GM19452 (cell line): Measurements from ENCODE around the gene ORC3.
A peak's percentile ranks its signal among the peaks of the same experiment; 100 is the strongest.
"Not testable (repeated sequence)": the region's sequence is repeated elsewhere in the genome, so short reads cannot be mapped to it uniquely, and the experiment has no call there.

Source experiments
- ATAC-seq: cut with Tn5 transposase; IDR thresholded peaks from one replicate; pipeline ENCODE4 v1.9.1; 2021; ENCODE audit not compliant: unreplicated experiment

ORC3 gene

DNA sequence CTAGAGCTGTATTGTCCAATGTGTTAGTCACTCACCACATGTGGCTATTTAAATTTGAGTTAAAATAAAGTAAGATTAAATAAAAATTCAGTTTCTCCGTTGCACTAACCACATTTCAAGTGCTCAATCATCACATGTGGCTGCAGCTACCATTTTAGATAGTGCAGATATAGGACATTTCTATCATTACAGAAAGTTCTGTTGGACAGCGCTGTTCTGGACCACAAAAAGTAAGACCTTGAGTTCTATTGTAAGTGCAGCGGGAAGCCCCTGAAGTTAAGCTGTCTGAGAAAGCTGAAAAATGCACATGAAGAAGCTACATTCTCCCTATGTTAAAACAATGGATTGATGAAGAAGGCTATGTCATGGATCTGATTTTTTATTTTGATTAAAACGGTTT is 1.1 kb downstream of the ORC3 start:
- no peak for ATAC-seq

DNA sequence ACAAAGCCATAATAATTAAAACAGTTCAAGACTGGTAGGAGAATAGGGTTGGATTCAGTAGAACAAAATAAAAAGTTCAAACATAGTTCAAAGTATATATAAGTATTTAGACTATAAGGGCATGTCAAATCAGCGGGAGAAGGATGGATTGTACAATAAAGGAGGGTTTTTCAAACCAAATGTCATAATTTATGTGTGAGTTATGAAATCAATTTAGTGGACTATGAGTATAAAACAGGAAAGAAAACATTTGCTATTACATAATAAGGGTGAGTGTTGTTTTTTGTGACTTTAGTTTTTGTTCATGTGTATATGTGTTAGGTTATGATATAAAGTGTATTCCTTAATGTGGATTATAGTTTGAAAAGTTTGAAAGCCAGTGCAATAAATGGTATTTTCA is 10.6 kb downstream of the ORC3 start:
- no peak for ATAC-seq

DNA sequence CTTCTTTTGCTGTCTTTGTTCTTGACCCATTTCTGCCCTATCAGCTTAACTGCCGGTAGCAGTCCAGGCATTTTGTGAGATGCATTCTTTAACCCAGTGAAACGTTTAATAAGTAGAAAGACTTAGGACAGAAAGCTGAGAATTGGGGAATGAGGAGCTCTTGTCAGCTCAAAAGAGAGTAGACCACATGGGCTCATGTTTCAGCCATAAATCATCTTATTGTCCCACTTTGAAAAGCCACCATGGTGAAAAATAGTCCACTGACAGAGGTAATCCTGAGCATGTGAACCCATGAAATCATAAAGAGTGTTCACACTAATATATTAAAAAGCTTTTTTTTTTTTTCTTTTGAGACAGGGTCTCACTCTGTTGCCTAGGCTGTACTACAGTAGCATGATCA is 16.3 kb downstream of the ORC3 start:
- no peak for ATAC-seq

DNA sequence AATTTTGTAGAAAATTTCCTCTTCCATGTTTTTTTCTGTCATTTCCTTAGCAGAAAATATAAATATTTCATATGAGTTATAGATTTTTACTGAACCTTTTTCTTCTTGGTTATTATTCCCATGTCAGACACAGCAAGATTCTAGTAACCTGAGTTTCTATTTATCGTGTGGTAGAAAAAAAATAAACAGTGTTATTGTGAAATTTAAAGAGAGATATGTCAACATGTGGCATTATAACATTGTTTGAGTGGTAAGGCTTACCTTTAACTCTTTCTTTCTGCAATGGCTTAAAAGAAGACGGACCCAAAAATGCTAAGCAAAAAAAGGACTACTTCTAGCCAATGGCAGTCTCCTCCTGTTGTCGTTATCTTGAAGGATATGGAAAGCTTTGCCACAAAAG is 18.9 kb downstream of the ORC3 start:
- no peak for ATAC-seq

DNA sequence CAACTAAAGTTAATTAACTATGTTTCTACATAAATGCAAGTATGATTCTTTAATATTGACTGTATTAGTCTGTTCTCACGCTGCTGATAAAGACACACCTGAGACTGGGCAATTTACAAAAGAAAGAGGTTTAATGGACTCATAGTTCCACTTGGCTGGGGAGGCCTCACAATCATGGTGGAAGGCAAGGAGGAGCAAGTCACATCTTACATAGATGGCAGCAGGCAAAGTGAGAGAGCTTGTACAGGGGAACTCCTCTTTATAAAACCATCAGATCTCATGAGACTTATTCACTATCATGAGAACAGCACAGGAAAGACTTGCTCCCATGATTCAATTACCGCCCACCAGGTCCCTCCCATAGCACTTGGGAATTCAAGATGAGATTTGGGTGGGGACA is 23.1 kb downstream of the ORC3 start:
- ATAC-seq, result not testable (repeated sequence)

DNA sequence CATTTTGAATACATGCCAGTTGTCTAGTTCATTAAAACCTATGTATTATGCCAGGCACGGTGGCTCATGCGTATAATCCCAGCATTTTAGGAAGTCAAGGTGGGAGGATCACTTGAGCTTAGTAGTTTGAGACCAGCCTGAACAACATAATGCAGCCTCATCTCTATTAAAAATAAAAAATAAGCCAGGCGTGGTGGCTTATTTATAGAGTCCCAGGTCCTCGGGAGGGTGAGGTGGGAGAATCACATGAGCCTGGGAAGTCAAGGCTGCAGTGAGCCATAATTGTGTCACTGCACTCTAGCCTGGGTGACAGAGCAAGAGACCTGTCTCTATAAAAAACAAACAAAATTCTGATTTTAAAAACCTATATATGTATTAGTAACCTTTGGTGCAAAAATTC is 27.5 kb downstream of the ORC3 start:
- ATAC-seq, result no peak

DNA sequence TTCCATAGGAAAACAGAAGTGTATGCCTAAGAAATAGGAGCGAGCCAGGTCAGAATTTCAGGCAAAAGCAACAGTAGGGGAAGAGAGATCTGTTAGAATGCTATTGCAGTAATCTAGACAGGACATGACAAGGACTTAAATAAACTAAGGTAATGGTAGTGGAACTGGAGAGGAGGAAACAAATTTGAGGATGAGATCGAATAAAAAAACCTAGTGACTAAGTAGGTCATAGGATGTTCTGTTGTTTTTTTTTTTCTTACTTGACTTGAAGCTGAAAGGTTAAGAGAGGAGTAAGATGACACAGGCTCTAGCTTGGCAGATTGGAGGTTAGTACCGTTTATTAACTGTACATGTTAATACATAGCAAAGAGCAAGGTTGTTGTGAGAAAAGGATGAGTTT is 28.6 kb downstream of the ORC3 start:
- no peak for ATAC-seq

DNA sequence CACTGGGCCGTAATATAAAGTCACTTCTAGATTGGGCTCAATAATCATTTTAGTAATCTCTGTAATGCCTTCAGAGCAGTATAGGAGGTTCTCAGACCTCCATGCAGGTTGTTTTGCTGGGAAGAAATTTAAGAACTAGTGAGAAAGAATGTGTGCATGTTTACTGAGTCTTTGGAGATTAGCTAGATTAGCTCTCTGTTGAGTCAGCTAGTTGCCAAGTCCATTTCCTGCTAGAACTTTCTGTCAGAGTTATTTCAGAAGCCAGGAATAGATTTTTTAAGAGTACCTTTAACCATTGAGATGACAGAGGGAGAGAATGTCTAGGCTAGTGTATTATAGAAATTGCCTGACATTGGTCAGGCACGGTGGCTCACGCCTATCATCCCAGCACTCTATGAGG is 33.3 kb downstream of the ORC3 start:
- no peak for ATAC-seq

DNA sequence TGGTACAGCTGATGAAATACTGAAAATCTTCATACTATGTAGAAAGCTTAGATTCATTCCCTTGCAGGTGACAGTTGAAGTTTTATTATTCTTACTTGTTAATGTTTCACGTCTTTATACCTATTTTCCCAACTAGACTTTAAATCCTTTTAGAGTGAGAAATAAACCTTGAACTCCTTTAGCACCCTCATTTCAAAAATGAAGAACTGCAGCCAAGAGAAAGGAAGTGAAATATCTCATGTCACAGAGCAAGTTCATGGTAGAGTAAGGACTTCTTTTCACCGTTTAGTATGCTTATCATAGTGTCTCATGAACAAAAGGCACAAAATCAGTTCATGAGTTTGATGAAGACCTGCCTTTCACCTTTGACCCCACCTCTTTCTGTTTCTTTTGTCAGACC is 38.5 kb downstream of the ORC3 start:
- no peak for ATAC-seq

DNA sequence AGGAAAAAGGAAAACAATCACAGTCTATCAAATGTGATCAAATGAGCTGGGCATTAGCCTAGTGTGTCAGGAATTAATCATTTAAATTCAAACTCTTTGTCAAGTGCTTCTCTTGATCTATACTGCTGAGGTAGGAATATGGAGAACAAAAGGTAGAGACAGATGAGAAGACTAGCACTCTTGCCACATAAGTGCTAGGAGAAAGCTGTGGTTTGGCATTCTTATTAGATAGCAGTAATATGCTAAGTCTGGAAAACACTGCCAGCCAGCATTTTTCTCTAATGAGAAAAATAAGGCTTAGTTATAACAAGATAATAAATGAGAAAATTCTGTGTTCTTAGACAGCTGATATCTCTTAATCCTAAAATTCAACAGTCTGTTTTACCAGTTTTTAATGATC is 38.9 kb downstream of the ORC3 start:
- no peak for ATAC-seq

DNA sequence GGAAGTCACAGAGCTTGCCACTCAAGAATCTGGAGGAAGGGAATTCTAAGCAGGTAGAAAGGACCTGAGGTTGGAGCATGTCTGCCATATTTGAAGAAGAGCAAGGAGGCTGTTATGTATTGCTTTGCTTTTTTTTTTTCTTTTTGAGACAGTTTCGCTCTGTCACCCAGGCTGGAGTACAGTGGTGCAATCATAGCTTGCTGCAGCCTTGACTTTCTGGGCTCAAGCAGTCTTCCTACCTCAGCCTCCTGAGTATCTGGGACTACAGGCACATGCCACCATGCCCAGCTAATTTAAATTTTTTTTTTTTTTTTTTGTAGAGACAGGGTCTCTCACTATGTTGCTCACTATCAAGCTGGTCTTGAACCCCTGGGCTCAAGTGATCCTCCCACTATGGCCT is 40.8 kb downstream of the ORC3 start:
- ATAC-seq, result no peak

DNA sequence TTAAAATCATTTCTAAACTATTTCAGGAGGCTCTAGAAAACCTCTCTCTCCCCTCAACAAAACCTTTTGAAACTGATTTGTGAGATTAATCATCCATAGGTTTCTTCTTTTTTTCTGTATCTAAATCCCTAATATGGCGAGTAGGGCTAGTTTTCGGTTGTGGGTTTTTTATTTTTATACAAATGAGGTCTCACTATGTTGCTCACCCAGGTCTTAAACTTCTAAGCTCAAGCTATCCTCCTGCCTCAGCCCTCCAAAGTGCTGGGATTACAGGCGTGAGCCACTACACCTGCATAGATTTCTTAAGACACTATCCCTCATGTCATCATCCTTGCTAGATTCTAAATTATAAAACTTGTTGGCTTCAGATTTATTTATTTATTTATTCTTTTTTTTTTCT is 43.9 kb downstream of the ORC3 start:
- no peak for ATAC-seq

DNA sequence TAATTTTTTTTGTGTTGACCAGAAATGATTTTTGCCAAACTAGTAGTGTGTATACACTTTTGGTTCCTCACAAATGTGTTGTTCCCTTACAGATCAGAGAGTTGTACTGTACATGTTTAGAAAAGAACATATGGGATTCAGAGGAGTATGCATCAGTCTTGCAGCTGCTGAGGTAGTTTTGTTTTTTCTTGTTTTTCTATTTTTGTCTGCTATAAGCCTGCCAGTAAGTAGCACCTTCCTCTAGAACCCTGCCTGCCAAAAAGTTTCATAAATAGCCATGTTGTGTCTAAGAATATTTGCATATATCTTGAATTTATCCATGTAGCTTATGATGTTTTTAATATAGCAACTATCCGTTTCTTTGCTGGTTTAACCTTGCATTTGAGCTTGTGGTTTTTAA is 46.4 kb downstream of the ORC3 start:
- ATAC-seq, result no peak

DNA sequence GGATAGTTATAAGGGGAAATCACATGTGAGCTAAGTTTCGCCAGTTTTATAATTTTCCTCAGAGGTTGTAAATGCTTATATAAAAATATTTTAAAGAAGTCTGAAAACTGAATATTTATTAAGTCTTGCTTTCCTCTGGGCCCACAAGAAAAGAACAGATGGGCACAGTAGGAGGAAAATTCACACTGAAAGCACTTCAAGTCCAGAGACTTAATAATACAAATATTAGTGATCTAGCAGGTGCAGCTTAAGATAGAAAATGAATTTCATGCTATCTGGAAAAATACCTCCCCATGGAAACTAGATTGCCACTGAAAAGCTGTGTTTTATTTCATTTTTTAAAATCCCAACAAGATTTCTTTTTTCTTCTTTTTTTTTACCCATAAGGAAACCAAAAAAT is 47.2 kb downstream of the ORC3 start:
- ATAC-seq, result no peak

DNA sequence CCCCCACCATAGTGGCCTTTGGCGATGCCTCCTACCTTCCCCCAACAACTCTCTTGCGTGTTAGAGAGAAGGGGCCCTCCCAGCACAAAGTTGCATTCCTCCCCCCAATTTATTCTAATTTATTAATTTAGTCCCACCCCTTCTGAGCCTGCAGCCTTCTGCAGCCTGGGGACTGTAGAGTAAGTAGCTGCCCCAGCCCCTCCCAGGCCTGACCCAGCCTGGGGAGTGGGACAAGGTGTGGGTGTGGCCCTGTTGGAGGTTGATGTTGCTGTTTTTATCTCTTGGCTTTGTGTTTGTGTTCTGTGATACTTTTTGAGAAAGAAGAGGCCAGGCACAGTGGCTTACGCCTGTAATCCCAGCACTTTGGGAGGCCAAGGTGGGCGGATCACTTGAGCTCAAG is 49.4 kb downstream of the ORC3 start:
- ATAC-seq, result no peak

DNA sequence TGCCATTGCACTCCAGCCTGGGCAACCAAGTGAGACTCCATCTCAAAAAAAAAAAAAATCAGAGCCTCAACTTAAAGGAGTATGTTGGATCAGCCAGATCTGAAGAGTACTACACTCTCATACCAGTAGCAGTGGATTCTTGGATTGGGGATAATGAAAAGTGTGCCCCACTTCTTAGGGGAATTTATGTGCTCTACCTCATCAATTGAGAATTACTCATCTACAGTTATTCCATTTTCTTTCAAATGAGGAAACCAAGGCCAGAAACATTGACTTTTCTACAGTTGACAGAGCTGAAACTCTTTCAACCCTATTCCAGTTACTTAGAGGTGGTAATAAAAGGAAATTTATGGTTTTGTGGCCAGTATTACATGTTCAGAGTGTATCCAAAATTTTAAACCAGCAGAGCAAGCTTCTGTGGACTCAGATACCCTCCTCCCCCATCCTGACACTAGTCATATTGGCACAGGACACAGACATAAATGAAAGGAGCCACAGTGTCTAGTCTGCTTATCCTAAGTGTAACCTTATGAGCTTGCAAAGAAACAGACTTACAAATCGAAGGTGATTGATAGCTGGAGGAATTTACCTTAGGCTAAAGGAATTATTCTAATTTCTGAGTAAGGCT is 51.2 kb downstream of the ORC3 start:
- no peak for ATAC-seq

DNA sequence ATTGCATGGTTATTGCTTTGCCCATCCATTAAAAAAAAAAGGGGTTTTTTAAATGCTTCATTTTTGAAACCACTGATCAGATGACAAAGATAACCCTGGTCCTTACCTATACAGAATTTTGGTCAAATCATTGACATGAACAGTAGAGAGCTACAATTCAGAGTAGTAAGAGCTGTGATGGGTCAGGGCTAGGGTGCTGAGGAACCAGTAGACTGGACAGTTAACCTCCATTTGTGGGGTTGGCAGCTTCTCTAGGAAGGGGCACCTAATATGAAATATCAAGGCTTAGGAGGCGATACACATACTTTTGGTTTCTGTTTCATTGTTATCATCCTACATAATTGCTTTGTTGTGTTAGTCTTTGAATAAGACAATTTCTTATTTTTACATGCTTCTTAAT is 55.1 kb downstream of the ORC3 start:
- ATAC-seq, result no peak

DNA sequence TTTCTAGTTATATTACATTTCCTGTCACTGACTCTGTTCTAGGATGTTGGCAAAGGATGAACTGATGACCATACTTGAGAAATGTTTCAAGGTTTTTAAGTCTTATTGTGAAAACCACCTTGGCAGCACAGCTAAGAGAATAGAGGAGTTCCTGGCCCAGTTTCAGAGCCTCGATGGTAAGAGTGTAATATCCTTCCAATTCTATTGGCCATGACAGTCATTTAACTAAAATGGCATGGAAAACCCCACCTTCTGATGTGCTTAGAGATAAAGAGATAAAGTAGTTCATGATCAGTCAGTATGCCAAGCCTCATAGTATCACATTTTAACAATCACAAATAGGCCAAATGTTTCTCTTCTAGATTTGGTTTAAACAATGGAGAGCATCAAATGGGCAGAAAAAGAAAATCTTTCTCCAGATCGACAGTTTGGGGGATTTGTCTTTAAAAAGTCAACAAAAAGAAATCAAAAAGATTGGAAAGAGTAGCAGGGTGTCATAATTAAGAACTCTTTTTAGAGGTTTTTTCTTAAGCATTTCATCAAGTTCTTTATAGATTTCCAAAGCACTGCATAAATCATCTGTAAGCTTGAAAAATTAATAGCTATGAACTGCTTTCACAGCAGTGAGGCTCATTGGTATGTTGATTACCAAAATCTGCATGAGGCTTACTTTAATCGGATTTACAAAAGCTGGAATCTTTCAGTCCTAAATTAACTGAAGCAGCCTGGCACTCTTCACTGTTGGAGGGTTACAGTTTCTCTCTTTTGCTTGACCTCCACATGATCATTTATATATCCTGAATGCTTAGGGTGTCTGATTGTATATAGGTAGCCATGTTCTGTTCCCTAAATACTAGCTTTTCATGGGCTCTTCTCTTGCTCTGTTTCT is 63.4 kb downstream of the ORC3 start:
- ATAC-seq, result no peak

DNA sequence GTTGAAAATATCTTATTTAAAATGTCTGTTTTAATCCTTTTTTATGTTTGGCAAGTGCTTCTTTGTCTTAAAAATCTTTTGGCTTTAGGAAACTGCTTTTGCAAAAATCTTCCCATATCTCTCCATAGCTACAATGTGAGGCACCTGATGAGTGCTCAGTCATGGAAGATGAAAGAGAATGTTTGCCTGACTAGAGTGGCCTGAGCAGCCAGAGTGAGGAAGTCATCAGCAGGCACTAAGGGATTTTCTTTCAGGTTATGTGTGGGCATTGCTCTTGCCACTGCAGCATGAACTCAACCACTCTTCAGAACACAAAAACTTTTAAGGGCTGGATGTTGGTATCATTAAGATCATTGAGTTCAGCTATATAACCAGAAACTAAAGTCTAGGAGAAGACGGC is 64.2 kb downstream of the ORC3 start:
- ATAC-seq, result no peak

DNA sequence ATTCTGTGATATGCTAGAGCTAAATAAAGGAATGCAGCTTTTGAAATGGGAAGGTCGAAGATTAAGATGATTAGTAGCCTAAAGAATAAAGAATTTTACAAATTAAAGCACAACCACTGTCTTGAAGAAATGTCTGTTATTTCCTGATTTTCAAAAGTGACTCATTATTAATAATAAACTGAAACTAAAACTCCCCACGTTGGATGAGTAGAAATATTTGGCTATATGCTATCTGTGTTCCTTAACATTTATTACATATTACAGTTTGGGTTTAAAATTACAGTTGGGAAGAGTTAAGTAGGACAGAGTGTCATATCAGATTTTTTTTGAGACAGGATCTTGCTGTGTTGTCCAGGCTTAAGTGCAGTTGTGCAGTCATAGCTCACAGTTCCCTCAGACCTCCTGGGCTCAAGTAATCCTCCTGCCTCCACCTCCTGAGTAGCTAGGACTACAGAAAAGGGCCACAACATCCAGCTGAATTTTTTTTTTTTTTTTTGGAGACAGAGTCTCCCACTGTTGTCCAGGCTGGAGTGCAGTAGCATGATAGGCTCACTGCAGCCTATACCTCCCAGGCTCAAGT is 65.0 kb downstream of the ORC3 start:
- ATAC-seq, result no peak

DNA sequence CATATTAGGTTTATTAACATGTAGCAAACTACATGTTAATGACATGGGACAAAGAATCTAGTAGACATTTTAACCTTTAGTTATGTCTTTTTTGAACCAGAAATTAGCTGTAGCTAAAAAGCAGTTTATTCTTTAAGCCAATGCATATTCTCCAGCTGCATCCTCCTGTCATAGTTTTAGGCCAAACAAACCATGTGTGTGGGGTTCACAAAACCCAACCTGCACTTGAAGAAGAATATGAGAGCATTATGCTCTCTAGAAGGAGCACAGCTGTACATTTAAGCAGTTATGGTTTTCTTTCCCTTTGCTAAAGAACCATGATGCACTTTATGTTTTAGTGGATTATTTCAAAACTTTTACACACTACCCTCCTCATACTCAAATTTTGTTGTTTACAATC is 65.9 kb downstream of the ORC3 start:
- ATAC-seq, result no peak

DNA sequence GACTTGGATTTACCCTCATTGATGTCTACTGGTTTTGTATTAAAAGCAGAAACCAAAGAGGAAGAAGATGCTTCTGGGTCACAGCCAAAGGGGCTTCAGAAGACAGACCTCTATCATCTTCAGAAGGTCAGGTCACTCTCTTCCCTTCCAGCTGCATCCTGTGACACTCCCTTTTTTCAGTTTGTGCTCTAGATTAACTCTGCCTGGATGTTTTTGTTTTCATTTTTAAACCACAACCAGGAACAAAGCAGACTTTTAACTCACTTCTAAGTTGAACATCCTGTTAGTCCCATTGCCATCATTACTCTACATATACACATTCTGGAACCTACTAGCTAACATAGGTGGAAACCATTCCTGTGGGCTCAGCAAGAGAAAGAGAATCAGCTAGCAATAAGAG is 66.9 kb downstream of the ORC3 start:
- ATAC-seq, result peak; percentile 81
